Coronary artery (tissue), 2 donors: Measurements from ENCODE around the gene C1QTNF8.

Experiments
- DNase-seq: peaks from one replicate; pipeline ENCODE4 v3.0.0-alpha.2; 2017; ENCODE audit warnings: low spot score
- H3K27ac ChIP-seq, 2 donors: fragments of 200-600 bp; sonication (generic); one replicate each; pipeline ENCODE4 v1.5.1; 2016 to 2019
- H3K4me3 ChIP-seq: fragments of 200-600 bp; sonication (generic); 2 replicates; pipeline ENCODE4 v1.5.1; 2016; ENCODE audit warnings: mild to moderate bottlenecking, moderate library complexity
- TF ChIP-seq, protein P1 (sequence below): fragments of 200-600 bp; sonication (generic); IDR thresholded peaks from one replicate; pipeline ENCODE4 v1.5.1; 2019; ENCODE audit warnings: antibody characterized with exemption

C1QTNF8 gene

DNA sequence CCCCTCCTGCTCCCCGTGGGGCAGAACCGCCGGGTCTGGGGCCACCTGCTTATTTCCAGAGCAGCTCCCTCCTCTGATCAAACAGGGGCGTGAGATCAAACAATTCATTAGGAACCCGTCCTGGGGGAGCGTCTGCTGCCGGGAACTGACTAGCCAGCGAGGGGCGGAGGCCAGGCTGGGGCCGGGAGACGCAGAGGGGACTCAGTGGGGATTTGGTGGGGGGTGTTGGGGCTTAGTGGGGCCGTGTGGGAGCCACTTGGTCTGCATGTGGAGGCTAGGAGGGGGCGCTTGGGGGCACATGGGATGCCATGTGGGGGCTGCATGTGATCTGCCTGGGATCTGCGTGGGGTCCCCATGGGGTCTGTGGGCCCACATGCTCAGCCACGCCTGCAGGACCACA is 36.4 kb upstream of the C1QTNF8 start:
- Histone ChIP-seq H3K27ac (no peak overlapping the region), H3K4me3 (no peak overlapping the region)
- no peak for DNase-seq
- TF ChIP-seq, protein P1, sequence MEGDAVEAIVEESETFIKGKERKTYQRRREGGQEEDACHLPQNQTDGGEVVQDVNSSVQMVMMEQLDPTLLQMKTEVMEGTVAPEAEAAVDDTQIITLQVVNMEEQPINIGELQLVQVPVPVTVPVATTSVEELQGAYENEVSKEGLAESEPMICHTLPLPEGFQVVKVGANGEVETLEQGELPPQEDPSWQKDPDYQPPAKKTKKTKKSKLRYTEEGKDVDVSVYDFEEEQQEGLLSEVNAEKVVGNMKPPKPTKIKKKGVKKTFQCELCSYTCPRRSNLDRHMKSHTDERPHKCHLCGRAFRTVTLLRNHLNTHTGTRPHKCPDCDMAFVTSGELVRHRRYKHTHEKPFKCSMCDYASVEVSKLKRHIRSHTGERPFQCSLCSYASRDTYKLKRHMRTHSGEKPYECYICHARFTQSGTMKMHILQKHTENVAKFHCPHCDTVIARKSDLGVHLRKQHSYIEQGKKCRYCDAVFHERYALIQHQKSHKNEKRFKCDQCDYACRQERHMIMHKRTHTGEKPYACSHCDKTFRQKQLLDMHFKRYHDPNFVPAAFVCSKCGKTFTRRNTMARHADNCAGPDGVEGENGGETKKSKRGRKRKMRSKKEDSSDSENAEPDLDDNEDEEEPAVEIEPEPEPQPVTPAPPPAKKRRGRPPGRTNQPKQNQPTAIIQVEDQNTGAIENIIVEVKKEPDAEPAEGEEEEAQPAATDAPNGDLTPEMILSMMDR: no peak

DNA sequence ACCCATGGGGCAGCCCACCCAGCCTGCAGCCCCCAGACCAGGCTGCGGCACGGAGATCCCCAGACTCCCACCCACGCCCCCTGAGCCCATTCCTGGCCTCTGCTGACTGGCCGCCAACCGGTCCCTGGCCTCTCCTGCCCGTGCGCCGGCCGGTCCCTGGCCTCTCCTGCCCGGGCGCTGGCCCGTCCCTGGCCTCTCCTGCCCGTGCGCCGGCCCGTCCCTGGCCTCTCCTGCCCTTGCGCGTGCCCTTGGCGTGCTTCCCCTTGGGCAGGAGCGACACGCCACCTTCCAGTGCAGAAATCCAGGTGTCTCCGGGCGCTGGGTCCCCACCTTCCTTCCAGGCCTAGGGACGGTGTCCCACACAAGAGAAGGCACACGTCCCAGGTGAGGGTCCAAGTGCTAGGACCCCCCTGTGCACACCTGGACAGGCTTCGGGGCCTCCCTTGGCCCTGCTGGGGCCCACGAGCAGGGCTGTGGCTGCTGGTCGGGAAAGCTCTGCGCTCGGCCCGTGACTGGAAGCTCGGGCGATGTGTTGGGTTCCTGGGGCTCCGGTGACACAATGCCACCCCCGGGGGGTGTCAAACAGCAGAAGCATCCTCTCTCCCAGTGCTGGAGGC is 35.4 kb upstream of the C1QTNF8 start:
- TF ChIP-seq, protein P1: no peak
- no peak for DNase-seq

DNA sequence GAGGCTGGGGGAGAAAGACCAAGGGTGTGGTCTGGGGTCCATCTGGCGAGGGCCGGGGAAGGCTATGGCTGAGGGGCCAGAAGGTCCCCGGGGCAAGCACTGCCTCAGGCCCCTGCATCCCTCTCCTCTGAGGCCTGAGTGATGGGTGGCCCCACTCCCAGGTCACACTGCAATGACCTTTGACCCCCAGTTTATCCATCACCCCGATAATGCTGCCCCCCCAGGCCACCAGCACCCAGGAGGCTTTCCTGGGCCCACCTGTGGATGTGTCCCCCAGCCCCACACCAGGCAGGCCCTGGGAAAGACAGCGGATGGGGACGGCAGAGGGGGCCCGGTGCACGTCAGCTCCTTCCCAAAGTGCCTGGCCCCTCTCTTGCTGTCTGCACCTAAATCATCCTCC is 34.3 kb upstream of the C1QTNF8 start:
- TF ChIP-seq, protein P1: no peak
- no peak overlapping the region for H3K27ac ChIP-seq
- no peak for DNase-seq
- H3K4me3 ChIP-seq: no peak overlapping the region

More for the DNA sequence above, 35.4 kb upstream of the C1QTNF8 start:
- no peak overlapping the region for H3K27ac ChIP-seq
- no peak overlapping the region for H3K4me3 ChIP-seq

DNA sequence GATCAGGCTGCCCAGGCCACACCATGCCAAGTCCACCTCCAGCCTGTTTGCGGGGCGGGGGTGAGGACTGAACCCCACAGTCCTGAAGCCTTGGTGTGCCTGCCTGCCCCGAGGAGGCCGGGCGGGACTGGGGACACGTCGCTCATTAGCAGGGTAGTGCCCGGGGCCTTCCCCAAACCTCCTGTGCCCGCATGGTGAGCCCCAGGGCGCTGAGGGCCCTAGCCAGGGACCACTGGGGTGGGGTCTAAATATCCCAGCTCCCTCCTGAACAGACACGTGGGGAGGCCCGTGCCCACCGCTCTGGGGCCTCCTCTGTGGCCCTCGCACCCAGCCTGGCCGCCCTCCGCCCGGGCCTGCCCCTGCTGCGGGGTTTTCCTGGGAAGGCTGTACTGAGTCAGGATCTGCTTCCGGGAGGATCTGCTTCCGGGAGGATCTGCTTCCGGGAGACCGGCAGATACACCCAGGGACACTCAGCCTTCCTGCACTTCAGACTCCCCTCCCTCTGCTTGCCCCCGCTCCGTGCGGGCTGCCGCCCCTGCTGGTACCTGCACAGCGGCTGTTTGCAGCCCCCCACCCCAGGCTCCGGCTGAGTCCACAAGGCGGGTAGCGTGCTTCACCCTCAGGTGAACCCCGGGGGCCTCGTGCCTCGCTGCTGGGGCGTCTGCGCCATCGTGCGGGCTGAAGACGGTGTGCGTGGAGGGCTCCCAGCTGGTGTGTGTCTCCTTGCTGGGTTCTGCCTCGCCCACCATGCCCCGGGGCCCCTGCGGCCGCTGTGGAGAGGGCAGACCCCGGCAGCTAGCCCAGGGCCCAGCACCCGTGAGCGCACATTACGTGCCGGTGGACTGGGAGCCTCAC is 33.3 kb upstream of the C1QTNF8 start:
- DNase-seq: no peak
- no peak overlapping the region for H3K4me3 ChIP-seq
- H3K27ac ChIP-seq: no peak overlapping the region
- TF ChIP-seq, protein P1: no peak

- TF ChIP-seq, protein P1: no peak
- Histone ChIP-seq H3K27ac (no peak overlapping the region), H3K4me3 (no peak overlapping the region)
- DNase-seq: no peak
These were observed 32.1 kb upstream of the C1QTNF8 start for GRCh38 chr16:1127971-1128715.

GRCh38 chr16:1127101-1127500 is 31.1 kb upstream of the C1QTNF8 start:
- Histone ChIP-seq H3K4me3 (no peak overlapping the region), H3K27ac (no peak overlapping the region)
- DNase-seq: no peak
- TF ChIP-seq, protein P1: no peak
